NCI-H510A treated with DMSO at 0.1 percent for 48 hours (cell line): Measurements from ENCODE around the gene DDX27.
"Not testable (repeated sequence)": the region's sequence is repeated elsewhere in the genome, so short reads cannot be mapped to it uniquely, and the experiment has no call there.

ENCODE experiments used
- DNase-seq: peaks from one replicate; lab custom pipeline; 2025; lab: John Stamatoyannopoulos, UW

The DDX27 gene

GRCh38 chr20:49207076-49207475 lies 12.1 kb upstream of the DDX27 start:
- no peak for DNase-seq

- no peak for DNase-seq
Observed at GRCh38 chr20:49210101-49210756, 9.0 kb upstream of the DDX27 start.

- DNase-seq = no peak
Observed at GRCh38 chr20:49210757-49211110, 8.5 kb upstream of the DDX27 start.

- DNase-seq = no peak
Observed at GRCh38 chr20:49214571-49214970, 4.6 kb upstream of the DDX27 start.

- no peak for DNase-seq
Observed at GRCh38 chr20:49215232-49215631, 4.0 kb upstream of the DDX27 start.

GRCh38 chr20:49216991-49217578 lies 2.1 kb upstream of the DDX27 start:
- peak; percentile 82 for DNase-seq

- not testable (repeated sequence) for DNase-seq
Observed at GRCh38 chr20:49218739-49219090, 501 bp upstream of the DDX27 start.

GRCh38 chr20:49219924-49220831 lies 962 bp downstream of the DDX27 start:
- no peak for DNase-seq

GRCh38 chr20:49225896-49226295 lies 6.7 kb downstream of the DDX27 start:
- no peak for DNase-seq

- DNase-seq = peak; percentile 7
Observed at GRCh38 chr20:49228676-49229075, 9.5 kb downstream of the DDX27 start.

GRCh38 chr20:49229381-49229780 lies 10.2 kb downstream of the DDX27 start:
- DNase-seq = no peak

- DNase-seq = peak; percentile 94
Observed at GRCh38 chr20:49230021-49230420, 10.8 kb downstream of the DDX27 start.

- no peak for DNase-seq
Observed at GRCh38 chr20:49230561-49231133, 11.4 kb downstream of the DDX27 start.

- DNase-seq = no peak
Observed at GRCh38 chr20:49231471-49231870, 12.3 kb downstream of the DDX27 start.

- DNase-seq = no peak
Observed at GRCh38 chr20:49233226-49233625, 14.0 kb downstream of the DDX27 start.

- DNase-seq = no peak
Observed at GRCh38 chr20:49234831-49235230, 15.6 kb downstream of the DDX27 start.

- DNase-seq = no peak
Observed at GRCh38 chr20:49236301-49236700, 17.1 kb downstream of the DDX27 start.

GRCh38 chr20:49237531-49237930 lies 18.3 kb downstream of the DDX27 start:
- no peak for DNase-seq

GRCh38 chr20:49245921-49246740 lies 26.9 kb downstream of the DDX27 start:
- peak; percentile 57 for DNase-seq

- no peak for DNase-seq
Observed at GRCh38 chr20:49247169-49247723, 28.0 kb downstream of the DDX27 start.

- no peak for DNase-seq
Observed at GRCh38 chr20:49247792-49248191, 28.6 kb downstream of the DDX27 start.

- DNase-seq = no peak
Observed at GRCh38 chr20:49248301-49248700, 29.1 kb downstream of the DDX27 start.
